H1 (cell line): ENCODE results near the gene NR0B2. TPM values are rescaled to one million over a fixed set of nuclear protein-coding genes. Genes with fewer than 3 reads are reported as not detected.

ENCODE experiments used
- CTCF ChIA-PET: fragments of 300-600 bp; sonication (Branson Sonifier 250); formaldehyde crosslinking; loops from one replicate; lab custom pipeline; 2021; ENCODE audit not compliant: partially characterized antibody; lab: Charles Lee
- POLR2A ChIA-PET: fragments of 300-600 bp; sonication (Branson Sonifier 250); formaldehyde crosslinking; loops from one replicate; lab custom pipeline; 2021; ENCODE audit warnings: inconsistent platforms; ENCODE audit not compliant: partially characterized antibody; lab: Charles Lee
- DNase-seq, 2 experiments: peaks; one replicate each; pipeline versions ENCODE4 v3.0.0 to v3.0.0-alpha.2; 2010 to 2022; ENCODE audit warnings: low spot score in 2 of 2, low read depth in 1 of 2, mixed read lengths in 1 of 2
- FAIRE-seq: peaks from 2 replicates; lab custom pipeline; 2011; peaks lifted over from hg19 to GRCh38; lab: Jason Lieb, UNC
- H2AFZ ChIP-seq: 2 replicates; pipeline ENCODE4 v1.8.1; 2012; ENCODE audit warnings: low read length, inconsistent platforms
- H2AK5ac ChIP-seq: 2 replicates; pipeline ENCODE4 v1.6.1; 2013; ENCODE audit warnings: low read depth, low read length
- H2BK120ac ChIP-seq: replicated peaks from 2 replicates; pipeline ENCODE3; 2013; ENCODE audit warnings: low read depth, low read length, inconsistent platforms
- H2BK12ac ChIP-seq: 2 replicates; pipeline ENCODE4 v1.6.1; 2013; ENCODE audit warnings: low read depth, low read length
- H2BK15ac ChIP-seq: 2 replicates; pipeline ENCODE4 v1.6.1; 2013; ENCODE audit warnings: low read length
- H2BK20ac ChIP-seq: 2 replicates; pipeline ENCODE4 v1.6.1; 2013; ENCODE audit warnings: low read length
- H2BK5ac ChIP-seq: 2 replicates; pipeline ENCODE4 v1.6.1; 2013; ENCODE audit warnings: low read depth, low read length
- H3K14ac ChIP-seq: 2 replicates; pipeline ENCODE4 v1.6.1; 2013; ENCODE audit warnings: inconsistent platforms; ENCODE audit not compliant: insufficient read length
- H3K18ac ChIP-seq: 2 replicates; pipeline ENCODE4 v1.6.1; 2013; ENCODE audit warnings: low read length; ENCODE audit errors: extremely low read depth
- H3K23ac ChIP-seq: 2 replicates; pipeline ENCODE4 v1.6.1; 2013; ENCODE audit warnings: inconsistent platforms; ENCODE audit not compliant: insufficient read length
- H3K23me2 ChIP-seq: 2 replicates; pipeline ENCODE4 v1.6.1; 2013; ENCODE audit warnings: low read depth, low read length
- H3K27ac ChIP-seq: 2 replicates; pipeline ENCODE4 v1.6.1; 2011; ENCODE audit warnings: low read depth, low read length, inconsistent platforms
- H3K27me3 ChIP-seq, 4 experiments: replicated peaks in 1 of 4; 1 replicate in 1 of 4; 2 replicates in 3 of 4; pipeline versions ENCODE4 v1.6.1 to v1.8.1; 2011 to 2013; ENCODE audit warnings: low read length in 3 of 4, mild to moderate bottlenecking in 3 of 4, inconsistent platforms in 2 of 4, mixed read lengths in 2 of 4, moderate library complexity in 1 of 4; ENCODE audit not compliant: control insufficient read depth in 3 of 4, insufficient read depth in 3 of 4; ENCODE audit errors: extremely low read depth in 1 of 4
- H3K36me3 ChIP-seq, 4 experiments: 2 replicates each; pipeline versions ENCODE4 v1.6.1 to v1.8.1; 2011 to 2013; ENCODE audit warnings: mild to moderate bottlenecking in 4 of 4, low read length in 3 of 4, moderate library complexity in 2 of 4, control low read depth in 1 of 4, inconsistent platforms in 1 of 4; ENCODE audit not compliant: insufficient read depth in 4 of 4, control insufficient read depth in 2 of 4
- H3K4ac ChIP-seq: replicated peaks from 2 replicates; pipeline ENCODE3; 2013; ENCODE audit warnings: low read length, low read depth, mixed read lengths, inconsistent platforms; ENCODE audit not compliant: insufficient read length
- H3K4me1 ChIP-seq, 4 experiments: replicated peaks in 1 of 4; 1 replicate in 1 of 4; 2 replicates in 3 of 4; pipeline versions ENCODE4 v1.6.1 to v1.8.1; 2011 to 2013; ENCODE audit warnings: low read length in 3 of 4, inconsistent platforms in 2 of 4, mixed read lengths in 1 of 4; ENCODE audit not compliant: insufficient read depth in 4 of 4, control insufficient read depth in 3 of 4
- H3K4me2 ChIP-seq, 2 experiments: 2 replicates each; pipeline versions ENCODE4 v1.6.1 to v1.8.1; 2011 to 2013; ENCODE audit warnings: low read depth in 2 of 2, low read length in 2 of 2, control low read depth in 1 of 2, inconsistent platforms in 1 of 2, mild to moderate bottlenecking in 1 of 2; ENCODE audit not compliant: insufficient read depth in 1 of 2
- H3K4me3 ChIP-seq, 4 experiments: fragments of 200-600, 300-600 bp in 1 of 4; sonication (generic), shearing (Covaris generic), sonication (Bioruptor Twin) in 1 of 4; 2 replicates each; pipeline versions ENCODE4 v1.5.1 to v1.8.1; 2011 to 2016; ENCODE audit warnings: low read length in 4 of 4, low read depth in 3 of 4, control low read depth in 2 of 4, inconsistent platforms in 2 of 4, mild to moderate bottlenecking in 2 of 4, mixed read lengths in 1 of 4, moderate library complexity in 1 of 4; ENCODE audit not compliant: insufficient read depth in 2 of 4; ENCODE audit errors: extremely low read depth in 1 of 4
- H3K56ac ChIP-seq: replicated peaks from 2 replicates; pipeline ENCODE3; 2013; ENCODE audit warnings: low read depth, mild to moderate bottlenecking, mixed read lengths, low read length, inconsistent platforms; ENCODE audit not compliant: insufficient read length
- H3K79me1 ChIP-seq: 2 replicates; pipeline ENCODE4 v1.6.1; 2013; ENCODE audit warnings: low read depth, low read length, control low read depth
- H3K79me2 ChIP-seq, 2 experiments: 2 replicates each; pipeline versions ENCODE4 v1.6.1 to v1.8.1; 2012 to 2013; ENCODE audit warnings: low read length in 2 of 2, mild to moderate bottlenecking in 2 of 2, inconsistent platforms in 1 of 2; ENCODE audit not compliant: insufficient read depth in 2 of 2, control insufficient read depth in 1 of 2
- H3K9ac ChIP-seq, 4 experiments: replicated peaks in 1 of 4; 1 replicate in 1 of 4; 2 replicates in 3 of 4; pipeline versions ENCODE4 v1.6.1 to v1.8.1; 2011 to 2013; ENCODE audit warnings: low read depth in 3 of 4, low read length in 3 of 4, control low read depth in 2 of 4, mild to moderate bottlenecking in 2 of 4, moderate library complexity in 2 of 4, inconsistent platforms in 1 of 4; ENCODE audit errors: extremely low read depth in 1 of 4
- H3K9me3 ChIP-seq, 2 experiments: 2 replicates each; pipeline versions ENCODE4 v1.6.1 to v1.8.1; 2012 to 2013; ENCODE audit warnings: mild to moderate bottlenecking in 2 of 2, moderate library complexity in 2 of 2, control low read depth in 1 of 2, inconsistent platforms in 1 of 2, low read depth in 1 of 2, low read length in 1 of 2, mixed read lengths in 1 of 2; ENCODE audit not compliant: insufficient read depth in 2 of 2
- H4K20me1 ChIP-seq, 2 experiments: replicated peaks in 1 of 2; 2 replicates each; pipeline versions ENCODE3 to v1.8.1; 2011 to 2013; ENCODE audit warnings: inconsistent platforms in 2 of 2, low read length in 2 of 2, mild to moderate bottlenecking in 1 of 2; ENCODE audit not compliant: insufficient read depth in 2 of 2, control insufficient read depth in 1 of 2
- H4K5ac ChIP-seq: 2 replicates; pipeline ENCODE4 v1.6.1; 2013; ENCODE audit warnings: low read length, low read depth, mixed read lengths, inconsistent platforms; ENCODE audit not compliant: insufficient read length
- H4K8ac ChIP-seq: 2 replicates; pipeline ENCODE4 v1.8.0; 2013; ENCODE audit warnings: mild to moderate bottlenecking, moderate library complexity, low read length, inconsistent platforms; ENCODE audit not compliant: insufficient read depth; ENCODE audit errors: extremely low read depth
- H4K91ac ChIP-seq: replicated peaks from 2 replicates; pipeline ENCODE3; 2013; ENCODE audit warnings: low read length, mixed read lengths, inconsistent platforms; ENCODE audit not compliant: insufficient read length
- CTCF ChIP-seq, 3 experiments: IDR thresholded peaks; 1 replicate in 2 of 3; 2 replicates in 1 of 3; pipeline versions ENCODE4 v1.5.1 to v1.6.1; 2011; ENCODE audit warnings: low read length in 3 of 3, mild to moderate bottlenecking in 3 of 3, inconsistent platforms in 2 of 3, low read depth in 1 of 3, moderate library complexity in 1 of 3; ENCODE audit not compliant: insufficient read depth in 1 of 3; ENCODE audit errors: control extremely low read depth in 1 of 3
- E2F6 ChIP-seq: IDR thresholded peaks from 2 replicates; pipeline ENCODE4 v1.6.1; 2012; ENCODE audit warnings: inconsistent platforms
- GTF2F1 ChIP-seq: IDR thresholded peaks from 2 replicates; pipeline ENCODE4 v1.6.1; 2012; ENCODE audit warnings: low read depth, low read length, improper control_type of control experiment, borderline replicate concordance
- JUN ChIP-seq: IDR thresholded peaks from 2 replicates; pipeline ENCODE4 v1.6.1; 2011; ENCODE audit warnings: low read depth, mild to moderate bottlenecking, improper control_type of control experiment, low read length
- NANOG ChIP-seq: IDR thresholded peaks from 2 replicates; pipeline ENCODE4 v1.6.1; 2011; ENCODE audit warnings: low read length, low read depth, mild to moderate bottlenecking, inconsistent platforms; ENCODE audit not compliant: insufficient read depth, poor library complexity, severe bottlenecking
- RAD21 ChIP-seq, 2 experiments: IDR thresholded peaks in 1 of 2; conservative IDR thresholded peaks in 1 of 2; 2 replicates each; pipeline ENCODE4 v1.6.1; 2011; ENCODE audit warnings: low read depth in 2 of 2, low read length in 2 of 2, improper control_type of control experiment in 1 of 2, inconsistent platforms in 1 of 2, mild to moderate bottlenecking in 1 of 2, moderate library complexity in 1 of 2
- SIRT6 ChIP-seq: IDR thresholded peaks from one replicate; pipeline ENCODE4 v1.7.1; 2012; ENCODE audit warnings: low read length, inconsistent platforms
- TAF7 ChIP-seq: optimal IDR thresholded peaks from 2 replicates; pipeline ENCODE3; 2011; ENCODE audit warnings: low read depth, mild to moderate bottlenecking, inconsistent platforms, low read length, moderate library complexity, borderline replicate concordance
- USF2 ChIP-seq: IDR thresholded peaks from 2 replicates; pipeline ENCODE4 v1.6.1; 2011; ENCODE audit warnings: low read length, improper control_type of control experiment
- WGBS, 2 experiments: shearing (Covaris generic) in 1 of 2; methylation state at CpG; one replicate each; pipeline versions ENCODE4 v1.1.6 to v1.1.7; 2013 to 2015; ENCODE audit warnings: low lambda C conversion rate in 2 of 2, mixed read lengths in 2 of 2, inconsistent platforms in 1 of 2, low coverage in 1 of 2, missing lambda C conversion rate in 1 of 2; ENCODE audit not compliant: insufficient replicate concordance in 2 of 2, insufficient coverage in 1 of 2, insufficient read length in 1 of 2; ENCODE audit errors: extremely low coverage in 1 of 2, missing lambda C conversion rate in 1 of 2; 5-methylcytosine and 5-hydroxymethylcytosine counted together
- polyA plus RNA-seq, 7 experiments: library from polyadenylated mRNA; depleted of rRNA in 3 of 7; stranded (reverse) in 5 of 7; unstranded in 2 of 7; fragments of >200 nt in 5 of 7; fragments of 200-250 nt in 2 of 7; gene quantifications; 1 replicate in 5 of 7; 2 replicates in 1 of 7; 4 replicates in 1 of 7; pipeline versions ENCODE4 v1.2.1 to v1.2.3, GENCODE V29; 2011 to 2013; ENCODE audit warnings: missing spikeins in 2 of 7, mixed read lengths in 2 of 7
- total RNA-seq: library from RNA; stranded (reverse); fragmentation: NEBNext Ultra II Directional; extraction: Animal tissue kit (Norgen Biotek cat#: 25700); gene quantifications from 2 replicates; pipeline ENCODE4 v1.2.1, GENCODE V29; 2021

The NR0B2 gene
- total and polyA plus RNA-seq, 2 of the 8 experiments (the other 6 are each of a cell fraction or from before 2014, with no cell fraction given): not detected

GRCh38 chr1:26942656-26943055, 28.9 kb upstream of the NR0B2 start:
- no peak for FAIRE-seq
- no peak overlapping the region for H3K4me2 ChIP-seq
- POLR2A ChIA-PET: interaction anchor here (0.8 to 2.1 kb wide), 5 partner anchors 12 to 62 kb away, joined by 3 to 7 read pairs (median 3); partner anchors contain the start of genes NUDC and TRNP1
- no peak for TF ChIP-seq TAF7
- no peak for TF ChIP-seq USF2
- TF ChIP-seq E2F6: no peak
- no peak for TF ChIP-seq NANOG
- no peak for TF ChIP-seq SIRT6
- TF ChIP-seq GTF2F1: no peak
- TF ChIP-seq JUN: no peak
- TF ChIP-seq CTCF (IDR thresholded peaks at IDR 0.05; ENCODE audit: control extremely low read depth in 1 of 3, insufficient read depth in 1 of 3, low read depth in 1 of 3, low read length in 3 of 3): no peak
- TF ChIP-seq RAD21 (IDR thresholded peaks at IDR 0.05 in 1 of 2, conservative IDR thresholded peaks at IDR 0.05 in 1 of 2; ENCODE audit: low read depth in 2 of 2, low read length in 2 of 2): no peak

More at GRCh38 chr1:26942656-26943055, 28.9 kb upstream of the NR0B2 start:
- Histone ChIP-seq H3K9ac (no peak overlapping the region), H4K8ac (no peak overlapping the region), H2BK5ac (no peak overlapping the region), H4K91ac (no peak overlapping the region), H3K9me3 (no peaks in the 10 kb centered on the region), H2AK5ac (no peak overlapping the region), H3K79me2 (peaks cover 0 to 14% of the 10 kb centered on the region in 2 experiments; a peak in 1 of 4 replicates), H3K27me3 (no peaks in the 10 kb centered on the region), H3K14ac (no peak overlapping the region), H3K27ac (no peak overlapping the region), H2BK12ac (no peak overlapping the region), H2BK120ac (no peak overlapping the region), H4K5ac (no peak overlapping the region), H3K23me2 (no peaks in the 10 kb centered on the region), H3K4me1 (no peaks in the 10 kb centered on the region), H2BK20ac (no peak overlapping the region), H3K79me1 (peaks cover 8% of the 10 kb centered on the region; the same call in 1 of the 2 replicates), H3K4me3 (no peak overlapping the region), H3K18ac (no peak overlapping the region), H2AFZ (no peak overlapping the region), H2BK15ac (no peak overlapping the region), H3K56ac (no peak overlapping the region), H4K20me1 (peaks cover 5 to 19% of the 10 kb centered on the region in 2 experiments), H3K36me3 (peaks cover 21 to 65% (median 44%) of the 10 kb centered on the region in 4 experiments), H3K23ac (no peak overlapping the region), H3K4ac (no peak overlapping the region)
- WGBS, 2 experiments: 99% methylated on average over 12 of the region's 12 CpGs; no CpG with 5 or more reads in 1 of the 2 experiments
- CTCF ChIA-PET: no interaction called here
- DNase-seq: no peak
